Measurements from ENCODE around the gene MROH7.

Gene MROH7

GRCh38 chr1:54736685-54737084 is 95.1 kb downstream of the MROH7 start:
- DNase-seq (ENCODE audit: low read depth, low spot score), result no peak

GRCh38 chr1:54738244-54738643 is 96.7 kb downstream of the MROH7 start:
- DNase-seq (ENCODE audit: low read depth, low spot score), result no peak

GRCh38 chr1:54741531-54741930 is 99.9 kb downstream of the MROH7 start:
- DNase-seq (ENCODE audit: low read depth, low spot score), result no peak

GRCh38 chr1:54742282-54742681 is 100.7 kb downstream of the MROH7 start:
- DNase-seq (ENCODE audit: low read depth, low spot score), result no peak

- DNase-seq (ENCODE audit: low read depth, low spot score), result no peak
These were observed 102.0 kb downstream of the MROH7 start for GRCh38 chr1:54743416-54744226.

GRCh38 chr1:54744696-54745095 is 103.1 kb downstream of the MROH7 start:
- DNase-seq (ENCODE audit: low read depth, low spot score), result no peak

- no peak for DNase-seq (ENCODE audit: low read depth, low spot score)
These were observed 103.7 kb downstream of the MROH7 start for GRCh38 chr1:54745274-54745673.

- DNase-seq (ENCODE audit: low read depth, low spot score), result no peak
These were observed 104.3 kb downstream of the MROH7 start for GRCh38 chr1:54745864-54746263.

- DNase-seq (ENCODE audit: low read depth, low spot score), result no peak
These were observed 106.7 kb downstream of the MROH7 start for GRCh38 chr1:54748094-54748835.

GRCh38 chr1:54750596-54750995 is 109.0 kb downstream of the MROH7 start:
- no peak for DNase-seq (ENCODE audit: low read depth, low spot score)

GRCh38 chr1:54751426-54751825 is 109.8 kb downstream of the MROH7 start:
- no peak for DNase-seq (ENCODE audit: low read depth, low spot score)

GRCh38 chr1:54754045-54754444 is 112.5 kb downstream of the MROH7 start:
- DNase-seq (ENCODE audit: low read depth, low spot score), result no peak

GRCh38 chr1:54754486-54755285 is 113.1 kb downstream of the MROH7 start:
- no peak for DNase-seq (ENCODE audit: low read depth, low spot score)

- DNase-seq (ENCODE audit: low read depth, low spot score), result no peak
These were observed 116.2 kb downstream of the MROH7 start for GRCh38 chr1:54757833-54758232.

- DNase-seq (ENCODE audit: low read depth, low spot score), result no peak
These were observed 117.2 kb downstream of the MROH7 start for GRCh38 chr1:54758678-54759348.
